ENCODE measurements around the gene ADIPOQ. TPM values are rescaled to one million over a fixed set of nuclear protein-coding genes. Genes with fewer than 3 reads are reported as not detected.

Gene ADIPOQ
- polyA plus RNA-seq, 3 donors = not detected

DNA sequence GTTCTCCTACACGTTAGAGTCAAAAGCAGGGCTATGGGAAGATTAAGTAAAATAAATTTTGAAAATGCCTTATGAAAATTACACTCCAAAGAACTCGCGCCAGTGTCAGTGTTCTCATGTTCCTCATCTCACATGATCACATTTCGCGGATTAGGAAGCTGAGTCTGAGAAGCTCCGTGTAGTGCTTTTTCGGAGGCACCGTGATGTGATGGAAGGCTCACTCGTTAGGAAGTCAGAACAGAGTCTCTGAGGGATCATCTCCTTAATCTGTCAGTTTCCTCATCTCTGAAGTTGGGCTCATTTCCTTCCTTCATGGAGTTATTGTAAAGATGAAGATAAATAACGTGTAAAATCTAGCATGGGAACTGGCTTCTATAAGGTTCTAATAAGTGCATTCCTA lies 3.2 kb downstream of the ADIPOQ start:
- Histone ChIP-seq H3K79me2 (ENCODE audit: insufficient read depth, low read length) (no peaks in the 10 kb centered on the region), H2AFZ (ENCODE audit: insufficient read depth, low read depth, low read length, poor library complexity, severe bottlenecking) (no peak overlapping the region), H4K20me1 (ENCODE audit: insufficient read depth, low read length) (no peaks in the 10 kb centered on the region), H3K9ac (ENCODE audit: insufficient read depth, low read length, poor library complexity, severe bottlenecking) (no peak overlapping the region), H3K4me3 (replicated peaks in 1 of 3; ENCODE audit: low read depth in 2 of 3, low read length in 3 of 3) (no peak overlapping the region), H3K36me3 (replicated peaks in 1 of 2; ENCODE audit: control insufficient read depth in 1 of 2, insufficient read depth in 2 of 2, low read length in 2 of 2) (no peaks in the 10 kb centered on the region), H3K27ac (ENCODE audit: low read depth in 1 of 2, low read length in 2 of 2) (no peak overlapping the region), H3K9me3 (replicated peaks in 1 of 2; ENCODE audit: control insufficient read depth in 1 of 2, insufficient read depth in 1 of 2, low read length in 2 of 2) (no peaks in the 10 kb centered on the region), H3K4me1 (ENCODE audit: control insufficient read depth in 1 of 2, insufficient read depth in 2 of 2, low read length in 2 of 2) (peaks cover 5 to 6% of the 10 kb centered on the region in 2 donors), H3K4me2 (replicated peaks; ENCODE audit: extremely low read depth, low read length, poor library complexity, severe bottlenecking) (no peak overlapping the region), H3K27me3 (ENCODE audit: control insufficient read depth in 2 of 2, insufficient read depth in 2 of 2, low read length in 2 of 2) (no peaks in the 10 kb centered on the region)
- TF ChIP-seq, protein P1, sequence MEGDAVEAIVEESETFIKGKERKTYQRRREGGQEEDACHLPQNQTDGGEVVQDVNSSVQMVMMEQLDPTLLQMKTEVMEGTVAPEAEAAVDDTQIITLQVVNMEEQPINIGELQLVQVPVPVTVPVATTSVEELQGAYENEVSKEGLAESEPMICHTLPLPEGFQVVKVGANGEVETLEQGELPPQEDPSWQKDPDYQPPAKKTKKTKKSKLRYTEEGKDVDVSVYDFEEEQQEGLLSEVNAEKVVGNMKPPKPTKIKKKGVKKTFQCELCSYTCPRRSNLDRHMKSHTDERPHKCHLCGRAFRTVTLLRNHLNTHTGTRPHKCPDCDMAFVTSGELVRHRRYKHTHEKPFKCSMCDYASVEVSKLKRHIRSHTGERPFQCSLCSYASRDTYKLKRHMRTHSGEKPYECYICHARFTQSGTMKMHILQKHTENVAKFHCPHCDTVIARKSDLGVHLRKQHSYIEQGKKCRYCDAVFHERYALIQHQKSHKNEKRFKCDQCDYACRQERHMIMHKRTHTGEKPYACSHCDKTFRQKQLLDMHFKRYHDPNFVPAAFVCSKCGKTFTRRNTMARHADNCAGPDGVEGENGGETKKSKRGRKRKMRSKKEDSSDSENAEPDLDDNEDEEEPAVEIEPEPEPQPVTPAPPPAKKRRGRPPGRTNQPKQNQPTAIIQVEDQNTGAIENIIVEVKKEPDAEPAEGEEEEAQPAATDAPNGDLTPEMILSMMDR (IDR thresholded peaks at IDR 0.05) = no peak
- Mint-ChIP-seq H3K27ac (no peak overlapping the region), H3K9me3 (peaks cover 0 to 2% (median 0%) of the 10 kb centered on the region in 7 donors), H3K36me3 (no peaks in the 10 kb centered on the region), H3K27me3 (ENCODE audit: low read depth in 3 of 3) (peaks cover 0 to 5% (median 2%) of the 10 kb centered on the region in 3 donors), H3K4me3 (no peak overlapping the region), H3K4me1 (peaks cover 6% of the 10 kb centered on the region)
- intact Hi-C loops (cut with micrococcal nuclease) = no loop called here
- no CpG with 5 or more reads among the region's 10 CpGs for WGBS (ENCODE audit: insufficient coverage)
- no peak for DNase-seq

DNA sequence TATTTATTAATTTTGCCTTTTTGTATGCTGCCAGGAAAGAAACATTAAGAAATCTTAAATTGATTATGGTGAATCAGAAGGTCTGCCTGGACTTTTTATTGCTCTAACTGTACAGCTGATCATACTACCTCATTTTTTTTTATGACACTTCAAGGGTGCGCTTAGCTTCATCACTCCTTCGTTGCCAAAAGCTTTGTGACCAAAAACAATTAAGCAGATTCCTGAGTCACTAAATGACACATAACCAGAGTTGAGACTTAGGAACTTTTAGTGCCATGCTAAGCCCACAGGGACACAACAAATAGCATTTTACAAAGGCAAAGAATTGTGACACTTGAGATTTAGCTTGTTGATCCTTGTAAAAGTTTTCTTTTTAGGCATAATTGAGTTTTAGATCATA lies 4.9 kb downstream of the ADIPOQ start:
- intact Hi-C loops (cut with micrococcal nuclease) = no loop called here
- Histone ChIP-seq H4K20me1 (ENCODE audit: insufficient read depth, low read length) (no peaks in the 10 kb centered on the region), H3K9me3 (replicated peaks in 1 of 2; ENCODE audit: control insufficient read depth in 1 of 2, insufficient read depth in 1 of 2, low read length in 2 of 2) (no peaks in the 10 kb centered on the region), H3K4me1 (ENCODE audit: control insufficient read depth in 1 of 2, insufficient read depth in 2 of 2, low read length in 2 of 2) (peaks cover 5 to 6% of the 10 kb centered on the region in 2 donors), H3K4me3 (replicated peaks in 1 of 3; ENCODE audit: low read depth in 2 of 3, low read length in 3 of 3) (no peak overlapping the region), H3K36me3 (replicated peaks in 1 of 2; ENCODE audit: control insufficient read depth in 1 of 2, insufficient read depth in 2 of 2, low read length in 2 of 2) (no peaks in the 10 kb centered on the region), H3K4me2 (replicated peaks; ENCODE audit: extremely low read depth, low read length, poor library complexity, severe bottlenecking) (no peak overlapping the region), H3K27ac (ENCODE audit: low read depth in 1 of 2, low read length in 2 of 2) (no peak overlapping the region), H3K9ac (ENCODE audit: insufficient read depth, low read length, poor library complexity, severe bottlenecking) (no peak overlapping the region), H2AFZ (ENCODE audit: insufficient read depth, low read depth, low read length, poor library complexity, severe bottlenecking) (no peak overlapping the region), H3K27me3 (ENCODE audit: control insufficient read depth in 2 of 2, insufficient read depth in 2 of 2, low read length in 2 of 2) (no peaks in the 10 kb centered on the region), H3K79me2 (ENCODE audit: insufficient read depth, low read length) (no peaks in the 10 kb centered on the region)
- WGBS (ENCODE audit: insufficient coverage) = 67% methylated on average over 1 of the region's 2 CpGs
- H3K4me3 Mint-ChIP-seq = no peak overlapping the region
- H3K27ac Mint-ChIP-seq = no peak overlapping the region
- peaks cover 2 to 6% (median 2%) of the 10 kb centered on the region in 3 donors for H3K27me3 Mint-ChIP-seq (ENCODE audit: low read depth in 3 of 3)
- no peaks in the 10 kb centered on the region for H3K36me3 Mint-ChIP-seq
- TF ChIP-seq, protein P1 (IDR thresholded peaks at IDR 0.05) = no peak
- peaks cover 10% of the 10 kb centered on the region for H3K4me1 Mint-ChIP-seq
- DNase-seq = no peak
- peaks cover 0 to 3% (median 0%) of the 10 kb centered on the region in 7 donors for H3K9me3 Mint-ChIP-seq
